ENCODE measurements around the gene CIB1.

Gene CIB1

DNA sequence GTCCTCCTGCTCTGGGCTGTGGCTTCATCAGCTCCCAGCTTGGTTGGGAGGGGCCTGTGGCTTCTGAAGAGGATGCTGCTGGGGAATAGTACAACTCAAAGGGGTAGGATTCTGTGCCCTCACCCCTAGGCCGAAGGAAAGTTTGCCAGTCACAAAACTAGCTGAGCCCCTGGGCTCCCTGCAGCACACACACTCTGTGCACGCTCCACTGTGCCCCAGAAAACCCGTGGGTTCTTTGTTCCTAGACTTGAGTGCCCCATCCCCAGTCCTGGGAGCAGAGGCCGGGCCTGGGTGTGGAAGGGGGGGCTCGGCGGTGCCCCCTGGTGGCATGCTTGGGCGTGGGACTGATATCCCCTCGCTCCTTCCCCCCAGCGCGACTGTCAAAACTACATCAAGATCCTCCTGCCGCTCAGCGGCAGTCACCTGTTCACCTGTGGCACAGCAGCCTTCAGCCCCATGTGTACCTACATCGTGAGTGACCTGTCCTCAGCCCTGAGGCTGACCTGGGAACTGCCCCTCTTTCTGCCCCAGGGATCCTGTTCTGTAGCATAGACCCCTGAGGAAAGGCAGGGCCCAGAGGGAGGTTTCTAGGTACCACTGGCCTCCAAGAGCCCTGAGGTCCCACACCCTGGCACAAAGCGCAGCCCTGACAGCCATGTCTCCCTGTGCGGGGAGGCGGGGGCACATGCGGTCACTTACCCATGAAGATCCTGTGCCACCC lies 14.2 kb downstream of the CIB1 start:
- H3K4me3 ChIP-seq (ENCODE audit: low read depth, low read length): no peak overlapping the region

DNA sequence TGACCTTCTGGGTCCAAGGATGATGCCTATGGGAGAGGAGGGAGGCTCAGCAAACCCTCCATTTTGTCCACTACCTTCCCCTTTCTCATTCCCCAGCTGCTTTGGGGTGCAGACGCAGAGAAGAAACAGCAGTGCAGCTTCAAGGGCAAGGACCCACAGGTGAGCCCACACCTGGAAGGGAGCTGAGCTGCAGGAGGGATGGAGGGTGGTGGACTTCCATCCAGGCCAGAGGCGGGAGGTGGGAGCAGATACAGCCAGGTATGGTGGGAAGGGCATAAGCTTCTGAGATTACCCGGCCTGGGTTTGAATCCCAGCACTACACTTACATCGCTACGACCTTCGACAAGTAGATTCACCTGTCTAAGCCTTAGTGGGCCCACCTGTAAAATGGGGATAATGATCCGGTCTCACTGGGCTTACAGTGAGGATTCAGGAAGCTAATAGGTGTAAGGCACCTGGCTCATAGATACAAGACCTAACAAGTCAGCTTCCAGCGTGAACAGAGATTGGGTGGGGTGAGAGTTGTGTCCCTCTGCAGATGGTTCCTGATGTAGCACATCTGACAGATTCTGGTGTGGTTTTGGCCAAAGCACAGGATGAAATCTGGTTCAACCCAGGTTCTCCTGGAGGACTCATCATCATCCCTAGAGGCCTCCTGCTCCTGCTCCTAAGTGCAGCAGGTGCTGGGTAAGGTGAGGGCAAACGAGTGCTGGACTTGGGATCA lies 15.9 kb downstream of the CIB1 start:
- no peak overlapping the region for H3K4me3 ChIP-seq (ENCODE audit: low read depth, low read length)

GRCh38 chr15:90214553-90215196 lies 19.1 kb downstream of the CIB1 start:
- H3K4me3 ChIP-seq (ENCODE audit: low read depth, low read length): no peak overlapping the region

- no peak overlapping the region for H3K4me3 ChIP-seq (ENCODE audit: low read depth, low read length)
These were observed 19.9 kb downstream of the CIB1 start for GRCh38 chr15:90213818-90214204.

GRCh38 chr15:90213122-90213817 lies 20.5 kb downstream of the CIB1 start:
- no peak overlapping the region for H3K4me3 ChIP-seq (ENCODE audit: low read depth, low read length)

DNA sequence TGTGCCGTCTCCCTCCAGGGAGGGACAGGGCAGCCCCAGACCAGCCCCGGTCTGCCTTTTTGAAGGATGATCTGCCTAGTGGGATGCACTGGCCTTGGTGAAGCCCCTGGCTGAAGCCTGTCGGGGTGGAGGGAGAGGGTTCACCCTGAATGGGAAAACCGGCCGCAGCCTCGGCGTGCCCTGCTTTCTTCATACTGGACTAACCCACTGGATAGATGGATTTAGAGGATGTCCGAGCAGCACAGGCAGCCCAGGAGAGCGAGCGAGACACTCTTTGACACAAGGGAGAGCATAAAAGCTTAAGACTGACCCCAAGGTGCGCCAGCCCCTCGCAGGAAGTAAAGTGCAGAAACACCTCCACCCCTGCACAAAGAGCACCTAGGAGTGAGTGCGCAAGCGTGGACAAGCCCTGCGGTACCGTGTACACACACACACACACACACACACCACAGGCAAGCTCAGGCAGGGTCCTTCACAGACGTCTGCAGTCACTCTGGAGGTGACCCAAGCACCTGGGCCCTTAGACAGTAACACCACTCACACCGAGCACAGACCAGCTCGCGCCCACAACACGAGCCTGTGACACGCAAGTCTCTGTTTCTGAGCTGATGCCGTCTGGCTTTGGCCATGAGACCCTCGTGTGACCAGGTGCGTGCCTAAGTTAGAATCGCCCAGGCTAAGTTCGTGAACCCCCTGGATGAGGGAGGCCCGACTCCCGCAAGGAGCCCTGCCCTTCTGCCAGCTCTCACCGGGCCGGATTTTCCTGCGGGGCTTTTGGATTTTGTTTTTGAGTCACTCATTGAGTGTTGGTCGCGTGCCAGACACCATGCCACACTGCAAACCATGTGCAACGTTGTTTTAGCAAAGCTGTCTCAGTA lies 21.3 kb downstream of the CIB1 start:
- no peak overlapping the region for H3K4me3 ChIP-seq (ENCODE audit: low read depth, low read length)

- H3K4me3 ChIP-seq (ENCODE audit: low read depth, low read length): no peak overlapping the region
These were observed 22.1 kb downstream of the CIB1 start for GRCh38 chr15:90211440-90212143.

DNA sequence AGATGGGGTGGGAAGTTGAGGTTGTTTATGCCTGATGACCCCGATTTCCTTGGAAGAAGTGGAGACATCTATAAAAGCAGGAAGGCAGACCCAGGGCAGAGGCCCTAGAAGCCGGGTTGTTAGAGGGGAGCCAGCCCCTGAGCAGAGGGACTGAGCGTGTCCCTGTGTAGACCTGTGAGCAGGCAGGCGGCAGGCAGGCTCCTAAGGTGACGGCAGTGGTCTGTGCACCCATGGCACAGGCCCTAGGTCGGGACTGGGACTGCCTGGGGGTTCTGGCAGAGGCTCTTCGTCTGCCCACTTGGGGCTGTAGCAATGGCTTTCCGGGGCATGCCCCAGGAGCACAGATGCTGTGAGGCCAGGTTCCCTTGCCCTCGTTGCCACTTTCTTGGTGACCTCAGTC lies 22.7 kb downstream of the CIB1 start:
- H3K4me3 ChIP-seq (ENCODE audit: low read depth, low read length): no peak overlapping the region

DNA sequence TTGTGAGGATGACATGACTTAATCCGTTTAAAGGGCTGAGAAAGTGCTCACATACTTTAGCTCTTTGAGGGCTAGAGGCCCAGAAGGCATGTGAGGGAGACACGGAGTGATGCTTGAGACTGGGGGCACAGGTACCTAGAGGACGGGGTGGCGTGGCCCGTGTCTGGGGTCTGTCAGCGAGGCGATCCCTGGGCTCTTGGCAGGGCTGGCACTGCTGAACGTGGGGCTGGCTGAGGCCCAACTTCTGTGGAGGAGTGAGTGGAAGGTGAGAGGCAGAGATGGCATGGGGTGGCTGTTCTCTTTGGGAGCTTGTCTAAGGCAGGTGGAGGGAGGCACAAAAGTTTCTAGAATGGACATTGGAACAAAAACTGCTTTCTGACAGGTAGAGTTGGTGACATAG lies 23.1 kb downstream of the CIB1 start:
- no peak overlapping the region for H3K4me3 ChIP-seq (ENCODE audit: low read depth, low read length)

GRCh38 chr15:90209591-90209990 lies 24.1 kb downstream of the CIB1 start:
- H3K4me3 ChIP-seq (ENCODE audit: low read depth, low read length): no peak overlapping the region

GRCh38 chr15:90208356-90208755 lies 25.4 kb downstream of the CIB1 start:
- no peak overlapping the region for H3K4me3 ChIP-seq (ENCODE audit: low read depth, low read length)

DNA sequence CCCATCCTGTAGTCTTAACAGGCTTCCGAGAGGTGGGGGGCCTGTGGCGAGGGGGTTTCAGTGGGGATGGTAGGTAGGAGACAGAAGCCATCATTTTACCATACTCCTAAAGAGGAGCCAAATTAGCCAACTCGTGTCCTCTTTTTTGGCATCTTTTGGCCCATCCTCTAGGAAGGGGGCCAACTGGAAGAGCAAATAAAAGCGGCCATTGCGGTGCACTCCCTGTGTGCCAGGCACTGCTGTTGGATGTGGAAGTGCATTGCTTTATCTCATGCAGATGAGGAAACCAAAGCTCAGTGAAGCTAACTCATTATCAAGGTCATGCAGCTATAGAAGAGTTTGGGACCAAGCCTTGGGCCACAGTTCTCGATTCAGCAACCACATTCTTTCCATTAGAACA lies 26.5 kb downstream of the CIB1 start:
- no peak overlapping the region for H3K4me3 ChIP-seq (ENCODE audit: low read depth, low read length)

DNA sequence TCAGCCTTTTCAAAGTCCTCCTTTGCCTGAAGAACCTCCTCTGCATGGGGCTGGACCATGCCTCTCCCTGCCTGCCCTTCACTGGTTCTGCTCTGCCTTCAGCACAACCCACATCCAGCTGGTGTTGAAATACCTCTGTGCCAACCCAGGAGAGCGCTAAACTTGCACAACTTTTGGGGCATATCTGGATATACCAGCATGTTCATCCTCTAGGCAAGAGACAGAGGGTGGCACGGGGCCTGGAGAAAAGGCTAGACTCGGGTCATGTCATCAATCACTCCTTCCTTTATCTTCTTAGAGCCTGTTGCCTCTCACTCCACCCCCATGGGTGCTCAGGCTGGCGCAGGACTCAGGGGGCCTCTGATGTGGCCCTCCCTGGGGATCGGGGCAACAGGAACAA lies 27.9 kb downstream of the CIB1 start:
- H3K4me3 ChIP-seq (ENCODE audit: low read depth, low read length): no peak overlapping the region

DNA sequence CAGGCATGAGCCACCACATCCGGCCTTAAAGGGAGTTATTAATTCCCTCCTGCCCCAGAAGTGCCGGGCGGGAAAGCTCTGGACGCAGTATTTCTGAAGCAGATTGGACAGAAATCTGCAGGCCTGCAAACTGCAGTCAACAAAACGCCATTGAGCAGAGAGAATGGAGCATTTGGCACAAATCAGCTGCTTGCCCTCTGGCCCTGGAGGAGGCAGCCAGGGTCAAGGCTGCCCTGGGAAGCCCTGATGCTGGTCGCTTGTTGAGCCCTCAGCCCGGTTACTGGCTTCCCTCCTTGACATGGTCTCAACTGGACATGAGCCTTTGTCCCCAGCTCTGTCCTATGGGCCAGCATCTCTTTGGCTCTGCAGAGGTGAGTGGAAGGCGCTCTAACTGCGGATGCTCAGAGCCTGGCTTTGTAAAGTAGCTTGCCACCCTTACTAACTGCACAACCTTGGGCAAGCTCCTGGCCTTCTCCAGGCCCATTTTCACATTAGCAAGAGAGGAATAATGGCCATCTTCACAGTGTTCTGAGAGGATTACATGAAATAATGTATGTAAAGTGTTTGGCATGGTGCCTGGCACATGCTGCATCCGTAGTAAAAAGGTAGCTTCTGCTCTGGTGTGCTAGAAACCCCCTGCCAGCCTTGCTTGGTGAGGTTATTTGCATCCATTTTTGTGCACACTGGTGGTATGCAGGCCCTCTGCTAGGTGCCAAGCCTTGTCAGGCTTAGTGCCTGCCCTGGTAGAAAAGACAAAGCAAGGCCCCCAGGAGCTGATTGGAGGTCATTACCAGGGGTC lies 28.5 kb downstream of the CIB1 start:
- H3K4me3 ChIP-seq (ENCODE audit: low read depth, low read length): no peak overlapping the region

- no peak overlapping the region for H3K4me3 ChIP-seq (ENCODE audit: low read depth, low read length)
These were observed 29.8 kb downstream of the CIB1 start for GRCh38 chr15:90203922-90204321.

DNA sequence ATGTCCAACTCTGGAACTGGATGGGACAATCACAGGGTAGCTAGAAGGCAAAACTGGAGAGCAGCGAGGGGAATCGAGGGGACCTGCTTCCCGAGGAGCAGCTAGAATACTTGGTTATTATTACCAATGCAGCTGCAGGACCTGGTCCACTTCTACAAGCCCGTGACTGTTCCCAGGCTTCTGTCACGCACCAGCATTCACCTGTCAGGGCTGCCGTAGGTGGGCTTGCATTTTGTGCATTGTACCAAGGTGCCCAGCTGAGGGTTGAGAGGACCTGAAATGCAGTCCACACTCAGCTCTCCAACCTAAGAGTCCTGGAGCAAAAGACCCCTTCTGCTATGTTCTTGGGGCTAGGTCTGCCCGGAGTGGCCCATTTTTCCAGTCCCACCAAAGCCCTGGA lies 30.3 kb downstream of the CIB1 start:
- no peak overlapping the region for H3K4me3 ChIP-seq (ENCODE audit: low read depth, low read length)

GRCh38 chr15:90202929-90203328 lies 30.8 kb downstream of the CIB1 start:
- no peak overlapping the region for H3K4me3 ChIP-seq (ENCODE audit: low read depth, low read length)

GRCh38 chr15:90201944-90202375 lies 31.8 kb downstream of the CIB1 start:
- peak overlapping the region; percentile 69 for H3K4me3 ChIP-seq (ENCODE audit: low read depth, low read length)
